Esophagus muscularis mucosa (tissue), 4 donors: ENCODE measurements around the gene POFUT1. TPM values are rescaled to one million over a fixed set of nuclear protein-coding genes. Genes with fewer than 3 reads are reported as not detected.
"Not testable (repeated sequence)": the region's sequence is repeated elsewhere in the genome, so short reads cannot be mapped to it uniquely, and the experiment has no call there.

Source experiments
- DNase-seq: peaks from one replicate; pipeline ENCODE4 v3.0.0-alpha.2; 2017; ENCODE audit errors: extremely low spot score
- H3K27ac ChIP-seq, 4 donors: fragments of 200-600 bp; sonication (generic); replicated peaks in 1 of 4; 1 replicate in 3 of 4; 2 replicates in 1 of 4; pipeline ENCODE4 v1.5.1; 2016 to 2019; ENCODE audit warnings: mild to moderate bottlenecking in 1 of 4
- H3K27me3 ChIP-seq, 4 donors: fragments of 200-600 bp; sonication (generic); one replicate each; pipeline versions ENCODE4 v1.5.1 to v1.6.0; 2016 to 2019
- H3K36me3 ChIP-seq, 4 donors: fragments of 200-600 bp; sonication (generic); one replicate each; pipeline ENCODE4 v1.5.1; 2016 to 2019
- H3K4me1 ChIP-seq, 4 donors: fragments of 200-600 bp; sonication (generic); one replicate each; pipeline ENCODE4 v1.5.1; 2016 to 2019
- H3K4me3 ChIP-seq, 4 donors: fragments of 200-600 bp; sonication (generic); 1 replicate in 2 of 4; 2 replicates in 2 of 4; pipeline ENCODE4 v1.5.1; 2016 to 2019; ENCODE audit warnings: mild to moderate bottlenecking in 4 of 4, moderate library complexity in 1 of 4
- H3K9me3 ChIP-seq, 4 donors: fragments of 200-600 bp; sonication (generic); 1 replicate in 3 of 4; 2 replicates in 1 of 4; pipeline ENCODE4 v1.5.1; 2016 to 2019
- CTCF ChIP-seq, 3 experiments: fragments of 200-600 bp in 2 of 3; fragments of 450-650 bp in 1 of 3; sonication (generic) in 2 of 3; IDR thresholded peaks; one replicate each; pipeline ENCODE4 v1.5.1; 2017 to 2019; ENCODE audit warnings: antibody characterized with exemption in 3 of 3, mild to moderate bottlenecking in 2 of 3, moderate library complexity in 1 of 3
- EP300 ChIP-seq: sonication (generic); formaldehyde crosslinking; IDR thresholded peaks from one replicate; pipeline ENCODE4 v1.6.1; 2017; ENCODE audit warnings: antibody characterized with exemption
- POLR2A ChIP-seq: fragments of 450-650 bp; IDR thresholded peaks from one replicate; pipeline ENCODE4 v1.6.1; 2017; ENCODE audit warnings: antibody characterized with exemption, moderate library complexity, mild to moderate bottlenecking, low read depth
- POLR2AphosphoS5 ChIP-seq, 2 donors: sonication (generic); formaldehyde crosslinking; IDR thresholded peaks; one replicate each; pipeline ENCODE4 v1.6.1; 2017; ENCODE audit warnings: antibody characterized with exemption in 2 of 2
- WGBS: methylation state at CpG from one replicate; pipeline ENCODE4 v1.1.5; 2018; 5-methylcytosine and 5-hydroxymethylcytosine counted together
- intact Hi-C: fragments of 100-400 bp; cut with DNase I; formaldehyde crosslinking; loops from one replicate; pipeline ENCODE4 v1.15.1; 2023
- total RNA-seq, 4 donors: library from RNA; depleted of rRNA; stranded (reverse); fragments of >200 nt; gene quantifications; one replicate each; pipeline versions ENCODE4 v1.1.0 to v1.2.1, GENCODE V29; 2016

The POFUT1 gene
- total RNA-seq, 4 donors from 2014 or later: 21.7 to 31.9 (median 29.8) TPM

- Histone ChIP-seq H3K27me3 (no peaks in the 10 kb centered on the region), H3K27ac (no peak overlapping the region), H3K4me1 (no peaks in the 10 kb centered on the region), H3K4me3 (no peak overlapping the region), H3K9me3 (no peaks in the 10 kb centered on the region), H3K36me3 (peaks cover 42 to 70% (median 60%) of the 10 kb centered on the region in 4 donors)
- no peak for TF ChIP-seq POLR2AphosphoS5 (IDR thresholded peaks at IDR 0.05)
- no peak for TF ChIP-seq POLR2A
- TF ChIP-seq CTCF (IDR thresholded peaks at IDR 0.05): no peak
- no peak for TF ChIP-seq EP300
- DNase-seq: no peak
- intact Hi-C loops: no loop called here
- WGBS: 87% methylated on average over 8 of the region's 8 CpGs
Observed at GRCh38 chr20:32165836-32166545, 41.7 kb upstream of the POFUT1 start.

GRCh38 chr20:32167552-32167951, 40.1 kb upstream of the POFUT1 start:
- no peak overlapping the region for H3K27ac ChIP-seq
- 94% methylated on average over 4 of the region's 4 CpGs for WGBS
- intact Hi-C loops: no loop called here

GRCh38 chr20:32168184-32168910, 39.3 kb upstream of the POFUT1 start:
- Histone ChIP-seq H3K36me3 (peaks cover 22 to 47% (median 36%) of the 10 kb centered on the region in 4 donors), H3K4me3 (no peak overlapping the region), H3K4me1 (no peaks in the 10 kb centered on the region), H3K27me3 (no peaks in the 10 kb centered on the region), H3K27ac (no peak overlapping the region), H3K9me3 (no peaks in the 10 kb centered on the region)
- intact Hi-C loops: no loop called here
- WGBS: 84% methylated on average over 2 of the region's 2 CpGs
- DNase-seq: no peak
- TF ChIP-seq EP300 (no peak), POLR2AphosphoS5 (IDR thresholded peaks at IDR 0.05) (no peak), CTCF (IDR thresholded peaks at IDR 0.05) (no peak), POLR2A (no peak)

More at GRCh38 chr20:32167552-32167951, 40.1 kb upstream of the POFUT1 start:
- no peak for DNase-seq
- Histone ChIP-seq H3K9me3 (no peaks in the 10 kb centered on the region), H3K4me3 (no peak overlapping the region), H3K27me3 (no peaks in the 10 kb centered on the region), H3K36me3 (peaks cover 27 to 55% (median 44%) of the 10 kb centered on the region in 4 donors), H3K4me1 (no peaks in the 10 kb centered on the region)
- TF ChIP-seq POLR2A (no peak), EP300 (no peak), POLR2AphosphoS5 (IDR thresholded peaks at IDR 0.05) (no peak), CTCF (IDR thresholded peaks at IDR 0.05) (no peak)

- DNase-seq, H3K27ac ChIP-seq, H3K9me3 ChIP-seq, H3K36me3 ChIP-seq, H3K4me3 ChIP-seq, H3K27me3 ChIP-seq, intact Hi-C loops, H3K4me1 ChIP-seq: not testable (repeated sequence)
- WGBS: 92% methylated on average over 7 of the region's 7 CpGs
Observed at GRCh38 chr20:32177696-32178095, 30.0 kb upstream of the POFUT1 start.

GRCh38 chr20:32179515-32179914, 28.2 kb upstream of the POFUT1 start:
- intact Hi-C loops: no loop called here
- 90% methylated on average over 2 of the region's 2 CpGs for WGBS
- TF ChIP-seq EP300 (no peak), POLR2A (no peak), POLR2AphosphoS5 (IDR thresholded peaks at IDR 0.05) (no peak), CTCF (IDR thresholded peaks at IDR 0.05) (no peak)

More at GRCh38 chr20:32179515-32179914, 28.2 kb upstream of the POFUT1 start:
- Histone ChIP-seq H3K27ac (no peak overlapping the region), H3K36me3 (peaks cover 0 to 11% (median 3%) of the 10 kb centered on the region in 4 donors), H3K27me3 (no peaks in the 10 kb centered on the region), H3K4me1 (no peaks in the 10 kb centered on the region), H3K4me3 (no peak overlapping the region), H3K9me3 (no peaks in the 10 kb centered on the region)
- DNase-seq: no peak
